ENCODE results near the gene RFX4.

DNA sequence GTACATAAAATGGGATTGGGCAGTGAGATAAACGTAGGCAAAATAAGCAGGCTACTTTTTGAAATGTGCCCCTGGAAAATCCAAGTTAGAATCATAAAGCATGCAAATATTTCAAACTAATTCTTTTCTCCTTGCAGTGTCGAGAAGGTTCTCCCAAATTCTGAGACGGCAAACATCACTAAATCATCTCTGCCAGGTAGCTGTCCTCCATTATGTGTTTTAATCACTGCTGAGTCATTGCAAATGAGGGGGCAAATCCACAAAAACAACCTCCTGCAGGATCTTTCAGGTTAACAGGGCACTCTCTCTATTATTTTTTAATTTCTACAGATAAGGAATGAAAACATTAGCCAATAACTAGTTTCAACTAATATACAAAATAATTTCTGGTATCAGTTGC is 128.5 kb downstream of the RFX4 start:
- TF ChIP-seq EZH2 (IDR thresholded peaks at IDR 0.05; ENCODE audit: borderline replicate concordance, low read length): no peak
- TF ChIP-seq, protein P1, sequence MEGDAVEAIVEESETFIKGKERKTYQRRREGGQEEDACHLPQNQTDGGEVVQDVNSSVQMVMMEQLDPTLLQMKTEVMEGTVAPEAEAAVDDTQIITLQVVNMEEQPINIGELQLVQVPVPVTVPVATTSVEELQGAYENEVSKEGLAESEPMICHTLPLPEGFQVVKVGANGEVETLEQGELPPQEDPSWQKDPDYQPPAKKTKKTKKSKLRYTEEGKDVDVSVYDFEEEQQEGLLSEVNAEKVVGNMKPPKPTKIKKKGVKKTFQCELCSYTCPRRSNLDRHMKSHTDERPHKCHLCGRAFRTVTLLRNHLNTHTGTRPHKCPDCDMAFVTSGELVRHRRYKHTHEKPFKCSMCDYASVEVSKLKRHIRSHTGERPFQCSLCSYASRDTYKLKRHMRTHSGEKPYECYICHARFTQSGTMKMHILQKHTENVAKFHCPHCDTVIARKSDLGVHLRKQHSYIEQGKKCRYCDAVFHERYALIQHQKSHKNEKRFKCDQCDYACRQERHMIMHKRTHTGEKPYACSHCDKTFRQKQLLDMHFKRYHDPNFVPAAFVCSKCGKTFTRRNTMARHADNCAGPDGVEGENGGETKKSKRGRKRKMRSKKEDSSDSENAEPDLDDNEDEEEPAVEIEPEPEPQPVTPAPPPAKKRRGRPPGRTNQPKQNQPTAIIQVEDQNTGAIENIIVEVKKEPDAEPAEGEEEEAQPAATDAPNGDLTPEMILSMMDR (conservative IDR thresholded peaks at IDR 0.05 in 1 of 2, IDR thresholded peaks at IDR 0.05 in 1 of 2; ENCODE audit: extremely low read depth in 1 of 2, insufficient read depth in 1 of 2, low read depth in 1 of 2, low read length in 2 of 2): no peak

All from mammary epithelial cell (primary cell).